K562 (cell line): Measurements from ENCODE around the gene TOR1AIP1. TPM values are rescaled to one million over a fixed set of nuclear protein-coding genes. Genes with fewer than 3 reads are reported as not detected.

Source experiments
- BCOR ChIP-seq: fragments of 450-650 bp; IDR thresholded peaks from 2 replicates; pipeline ENCODE4 v1.6.1; 2016
- CHD2 ChIP-seq: IDR thresholded peaks from 2 replicates; pipeline ENCODE4 v1.6.1; 2011; ENCODE audit warnings: low read depth, low read length
- DIDO1 ChIP-seq: fragments of 450-650 bp; IDR thresholded peaks from 2 replicates; pipeline ENCODE4 v1.6.1; 2016; ENCODE audit warnings: low read depth, missing biosample characterization, missing genetic modification characterization
- EHMT2 ChIP-seq: fragments of 450-650 bp; IDR thresholded peaks from 2 replicates; pipeline ENCODE4 v1.6.1; 2018; ENCODE audit warnings: antibody characterized with exemption
- FOSL1 ChIP-seq: fragments of 200-800 bp; sonication (Bioruptor generic); conservative IDR thresholded peaks from 2 replicates; pipeline ENCODE4 v1.6.1; 2016; ENCODE audit warnings: missing genetic modification characterization, missing compliant biosample characterization
- HMG20B ChIP-seq: fragments of 250-450 bp; sonication (Bioruptor Pico); IDR thresholded peaks from 2 replicates; pipeline ENCODE4 v1.5.0; 2021; ENCODE audit warnings: mild to moderate bottlenecking
- NFYB ChIP-seq: IDR thresholded peaks from 2 replicates; pipeline ENCODE4 v1.6.1; 2011; ENCODE audit warnings: mild to moderate bottlenecking, moderate library complexity; ENCODE audit not compliant: insufficient read length; ENCODE audit errors: extremely low read depth
- NR1H2 ChIP-seq: sonication (generic); formaldehyde crosslinking; IDR thresholded peaks from 2 replicates; pipeline ENCODE4 v1.4.0; 2020; ENCODE audit warnings: mild to moderate bottlenecking, missing genetic modification reagents
- PHB ChIP-seq: fragments of 250-450 bp; sonication (Bioruptor Pico); IDR thresholded peaks from 2 replicates; pipeline ENCODE4 v1.5.0; 2021
- PHB2 ChIP-seq: fragments of 450-650 bp; IDR thresholded peaks from 2 replicates; pipeline ENCODE4 v1.6.1; 2017; ENCODE audit warnings: low read depth
- POLR2A ChIP-seq: fragments of 450-650 bp; conservative IDR thresholded peaks from 2 replicates; pipeline ENCODE4 v1.6.1; 2016
- POLR2G ChIP-seq: fragments of 200-400 bp; formaldehyde crosslinking; IDR thresholded peaks from 2 replicates; pipeline ENCODE4 v1.6.1; 2017; ENCODE audit warnings: low read depth, mild to moderate bottlenecking, antibody characterized with exemption, low read length, moderate library complexity
- PRPF4 ChIP-seq: fragments of 200-400 bp; formaldehyde crosslinking; IDR thresholded peaks from one replicate; pipeline ENCODE4 v1.6.1; 2017; ENCODE audit warnings: low read length, low read depth, mild to moderate bottlenecking; ENCODE audit not compliant: insufficient read depth, poor library complexity, severe bottlenecking
- PTBP1 ChIP-seq: fragments of 200-400 bp; formaldehyde crosslinking; IDR thresholded peaks from 2 replicates; pipeline ENCODE4 v1.6.1; 2017; ENCODE audit warnings: low read depth, low read length
- RFX7 ChIP-seq: fragments of 250-450 bp; sonication (Bioruptor Pico); IDR thresholded peaks from 2 replicates; pipeline ENCODE4 v1.5.1; 2021; ENCODE audit warnings: mild to moderate bottlenecking
- SIN3A ChIP-seq, 2 experiments: fragments of 150-350 bp in 1 of 2; IDR thresholded peaks; 2 replicates each; pipeline ENCODE4 v1.6.1; 2011 to 2016; ENCODE audit warnings: borderline replicate concordance in 2 of 2, low read depth in 2 of 2, low read length in 2 of 2, mild to moderate bottlenecking in 2 of 2, moderate library complexity in 2 of 2; ENCODE audit not compliant: control insufficient read depth in 1 of 2
- THRAP3 ChIP-seq: fragments of 450-650 bp; IDR thresholded peaks from 2 replicates; pipeline ENCODE4 v1.6.1; 2016; ENCODE audit warnings: mild to moderate bottlenecking, inconsistent platforms, borderline replicate concordance
- ZEB2 ChIP-seq: fragments of 450-650 bp; IDR thresholded peaks from 2 replicates; pipeline ENCODE4 v1.6.1; 2016
- ZNF143 ChIP-seq: sonication (generic); formaldehyde crosslinking; IDR thresholded peaks from 2 replicates; pipeline ENCODE4 v1.9.0; 2022; ENCODE audit warnings: mild to moderate bottlenecking, missing genetic modification reagents
- ZNF175 ChIP-seq: fragments of 200-800 bp; sonication (Bioruptor generic); IDR thresholded peaks from 2 replicates; pipeline ENCODE4 v1.6.1; 2016; ENCODE audit warnings: low read depth, mild to moderate bottlenecking, missing genetic modification characterization, missing compliant biosample characterization
- polyA plus RNA-seq, 8 experiments: library from polyadenylated mRNA; depleted of rRNA in 4 of 8; stranded (reverse) in 5 of 8; unstranded in 3 of 8; fragments of >200 nt; fragmentation: Nextera tagmentation in 2 of 8; fragmentation: Illumina TruSeq in 1 of 8; extraction: Ambion mirVana in 2 of 8; extraction: Trizol in 1 of 8; gene quantifications; 2 replicates each; pipeline versions ENCODE4 v1.2.1 to v1.2.3, GENCODE V29; 2011 to 2014; ENCODE audit warnings: inconsistent platforms in 1 of 8, missing spikeins in 1 of 8
- total RNA-seq, 7 experiments: library from RNA; depleted of rRNA in 6 of 7; stranded (reverse); fragments of >200 nt in 6 of 7; fragmentation: Illumina TruSeq in 2 of 7; extraction: Trizol in 2 of 7; gene quantifications; 2 replicates each; pipeline versions ENCODE4 v1.2.1 to v1.2.3, GENCODE V29; 2011 to 2021; ENCODE audit warnings: low replicate concordance in 1 of 7
- TF ChIP-seq, protein P1 (sequence below): fragments of 450-650 bp; IDR thresholded peaks from 2 replicates; pipeline ENCODE4 v1.6.1; 2018; ENCODE audit warnings: mild to moderate bottlenecking, low read depth; ENCODE audit not compliant: partially characterized antibody
- TF ChIP-seq, protein P2 (sequence below): sonication (generic); formaldehyde crosslinking; IDR thresholded peaks from 2 replicates; pipeline ENCODE4 v1.8.1; 2022; ENCODE audit warnings: missing genetic modification reagents
- TF ChIP-seq, protein P3 (sequence below), 2 experiments: fragments of 450-650 bp in 1 of 2; sonication (generic) in 1 of 2; formaldehyde crosslinking; conservative IDR thresholded peaks; 2 replicates each; pipeline versions ENCODE4 v1.4.0 to v1.8.1; 2020 to 2022; ENCODE audit warnings: mild to moderate bottlenecking in 1 of 2, missing genetic modification reagents in 1 of 2
- TF ChIP-seq, protein P4 (sequence below): fragments of 450-650 bp; IDR thresholded peaks from 2 replicates; pipeline ENCODE4 v1.6.1; 2014; ENCODE audit warnings: low read depth, mild to moderate bottlenecking, moderate library complexity, borderline replicate concordance

Gene TOR1AIP1
- total and polyA plus RNA-seq, 9 of the 15 experiments (the other 6 are each of a cell fraction or from before 2014, with no cell fraction given): 18.1 to 46.9 (median 35.5) TPM

DNA sequence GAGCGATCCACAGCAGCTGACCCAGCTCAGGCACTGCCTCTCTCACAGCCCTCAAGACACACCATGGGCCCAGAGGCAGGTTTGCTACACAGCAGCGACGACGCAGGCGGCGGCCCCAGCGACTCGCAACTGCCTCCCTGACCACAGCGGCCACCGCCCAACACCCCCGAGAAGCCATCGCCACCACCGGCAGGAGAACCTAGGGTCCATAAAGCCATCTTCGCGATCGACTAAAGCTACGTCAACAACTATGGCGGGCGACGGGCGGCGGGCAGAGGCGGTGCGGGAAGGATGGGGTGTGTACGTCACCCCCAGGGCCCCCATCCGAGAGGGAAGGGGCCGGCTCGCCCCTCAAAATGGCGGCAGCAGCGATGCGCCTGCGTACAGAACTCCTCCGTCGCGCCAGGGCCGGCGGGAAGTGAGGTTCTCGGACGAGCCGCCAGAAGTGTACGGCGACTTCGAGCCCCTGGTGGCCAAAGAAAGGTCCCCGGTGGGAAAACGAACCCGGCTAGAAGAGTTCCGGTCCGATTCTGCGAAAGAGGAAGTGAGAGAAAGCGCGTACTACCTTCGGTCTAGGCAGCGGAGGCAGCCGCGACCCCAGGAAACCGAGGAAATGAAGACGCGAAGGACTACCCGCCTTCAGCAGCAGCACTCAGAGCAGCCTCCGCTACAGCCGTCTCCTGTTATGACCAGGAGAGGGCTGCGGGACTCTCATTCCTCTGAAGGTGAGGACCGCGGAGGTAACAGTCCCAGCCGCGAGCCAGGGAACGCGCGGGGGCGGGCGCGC, at the start of gene TOR1AIP1 (continued):
- TF ChIP-seq BCOR (peak; percentile 44), FOSL1 (tag) (peak; percentile 73; the same call in 1 of the 2 replicates), PHB2 (no peak), CHD2 (peak; percentile 84), RFX7 (CRISPR knock-in tag) (peak; percentile 68; the same call in 1 of the 2 replicates), PTBP1 (no peak), DIDO1 (tag) (peak; percentile 93), POLR2A (peak; percentile 98), NFYB (no peak), ZNF143 (CRISPR knock-in tag) (peak; percentile 79), NR1H2 (peak; percentile 69; the same call in 1 of the 2 replicates), THRAP3 (no peak; the same call in 1 of the 2 replicates), HMG20B (CRISPR knock-in tag) (no peak; the same call in 1 of the 2 replicates), POLR2G (peak; percentile 96), ZNF175 (peak; percentile 84), EHMT2 (no peak; the same call in 1 of the 2 replicates), ZEB2 (peak; percentile 100), PHB (CRISPR knock-in tag) (0 out of 2 replicates have a peak, but pooled peaks have one; percentile 58), SIN3A (IDR thresholded peaks at IDR 0.05; ENCODE audit: borderline replicate concordance in 2 of 2, control insufficient read depth in 1 of 2, low read depth in 2 of 2, low read length in 2 of 2) (peak; percentile 79 to 85; a peak in 2 of 4 replicates), PRPF4 (peak; percentile 73)
- TF ChIP-seq, protein P1, sequence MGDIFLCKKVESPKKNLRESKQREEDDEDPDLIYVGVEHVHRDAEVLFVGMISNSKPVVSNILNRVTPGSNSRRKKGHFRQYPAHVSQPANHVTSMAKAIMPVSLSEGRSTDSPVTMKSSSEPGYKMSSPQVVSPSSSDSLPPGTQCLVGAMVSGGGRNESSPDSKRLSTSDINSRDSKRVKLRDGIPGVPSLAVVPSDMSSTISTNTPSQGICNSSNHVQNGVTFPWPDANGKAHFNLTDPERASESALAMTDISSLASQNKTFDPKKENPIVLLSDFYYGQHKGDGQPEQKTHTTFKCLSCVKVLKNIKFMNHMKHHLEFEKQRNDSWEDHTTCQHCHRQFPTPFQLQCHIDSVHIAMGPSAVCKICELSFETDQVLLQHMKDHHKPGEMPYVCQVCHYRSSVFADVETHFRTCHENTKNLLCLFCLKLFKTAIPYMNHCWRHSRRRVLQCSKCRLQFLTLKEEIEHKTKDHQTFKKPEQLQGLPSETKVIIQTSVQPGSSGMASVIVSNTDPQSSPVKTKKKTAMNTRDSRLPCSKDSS: no peak
- TF ChIP-seq, protein P2, sequence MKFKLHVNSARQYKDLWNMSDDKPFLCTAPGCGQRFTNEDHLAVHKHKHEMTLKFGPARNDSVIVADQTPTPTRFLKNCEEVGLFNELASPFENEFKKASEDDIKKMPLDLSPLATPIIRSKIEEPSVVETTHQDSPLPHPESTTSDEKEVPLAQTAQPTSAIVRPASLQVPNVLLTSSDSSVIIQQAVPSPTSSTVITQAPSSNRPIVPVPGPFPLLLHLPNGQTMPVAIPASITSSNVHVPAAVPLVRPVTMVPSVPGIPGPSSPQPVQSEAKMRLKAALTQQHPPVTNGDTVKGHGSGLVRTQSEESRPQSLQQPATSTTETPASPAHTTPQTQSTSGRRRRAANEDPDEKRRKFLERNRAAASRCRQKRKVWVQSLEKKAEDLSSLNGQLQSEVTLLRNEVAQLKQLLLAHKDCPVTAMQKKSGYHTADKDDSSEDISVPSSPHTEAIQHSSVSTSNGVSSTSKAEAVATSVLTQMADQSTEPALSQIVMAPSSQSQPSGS: peak; percentile 92
- TF ChIP-seq, protein P3, sequence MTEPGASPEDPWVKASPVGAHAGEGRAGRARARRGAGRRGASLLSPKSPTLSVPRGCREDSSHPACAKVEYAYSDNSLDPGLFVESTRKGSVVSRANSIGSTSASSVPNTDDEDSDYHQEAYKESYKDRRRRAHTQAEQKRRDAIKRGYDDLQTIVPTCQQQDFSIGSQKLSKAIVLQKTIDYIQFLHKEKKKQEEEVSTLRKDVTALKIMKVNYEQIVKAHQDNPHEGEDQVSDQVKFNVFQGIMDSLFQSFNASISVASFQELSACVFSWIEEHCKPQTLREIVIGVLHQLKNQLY (CRISPR knock-in tag; conservative IDR thresholded peaks at IDR 0.05): no peak
- TF ChIP-seq, protein P4, sequence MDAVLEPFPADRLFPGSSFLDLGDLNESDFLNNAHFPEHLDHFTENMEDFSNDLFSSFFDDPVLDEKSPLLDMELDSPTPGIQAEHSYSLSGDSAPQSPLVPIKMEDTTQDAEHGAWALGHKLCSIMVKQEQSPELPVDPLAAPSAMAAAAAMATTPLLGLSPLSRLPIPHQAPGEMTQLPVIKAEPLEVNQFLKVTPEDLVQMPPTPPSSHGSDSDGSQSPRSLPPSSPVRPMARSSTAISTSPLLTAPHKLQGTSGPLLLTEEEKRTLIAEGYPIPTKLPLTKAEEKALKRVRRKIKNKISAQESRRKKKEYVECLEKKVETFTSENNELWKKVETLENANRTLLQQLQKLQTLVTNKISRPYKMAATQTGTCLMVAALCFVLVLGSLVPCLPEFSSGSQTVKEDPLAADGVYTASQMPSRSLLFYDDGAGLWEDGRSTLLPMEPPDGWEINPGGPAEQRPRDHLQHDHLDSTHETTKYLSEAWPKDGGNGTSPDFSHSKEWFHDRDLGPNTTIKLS: peak; percentile 94
